Fibroblast of lung (primary cell): ENCODE results near the gene TMC5.

Experiments
- EZH2 ChIP-seq: IDR thresholded peaks from 2 replicates; pipeline ENCODE4 v1.5.1; 2012; ENCODE audit warnings: low read length, control low read depth, mild to moderate bottlenecking; ENCODE audit errors: missing control alignments
- TF ChIP-seq, protein P1 (sequence below), 2 donors: IDR thresholded peaks in 1 of 2; conservative IDR thresholded peaks in 1 of 2; 1 replicate in 1 of 2; 2 replicates in 1 of 2; pipeline ENCODE4 v1.5.1; 2011 to 2012; ENCODE audit warnings: low read length in 2 of 2, control low read depth in 1 of 2, inconsistent platforms in 1 of 2, low read depth in 1 of 2, mild to moderate bottlenecking in 1 of 2

DNA sequence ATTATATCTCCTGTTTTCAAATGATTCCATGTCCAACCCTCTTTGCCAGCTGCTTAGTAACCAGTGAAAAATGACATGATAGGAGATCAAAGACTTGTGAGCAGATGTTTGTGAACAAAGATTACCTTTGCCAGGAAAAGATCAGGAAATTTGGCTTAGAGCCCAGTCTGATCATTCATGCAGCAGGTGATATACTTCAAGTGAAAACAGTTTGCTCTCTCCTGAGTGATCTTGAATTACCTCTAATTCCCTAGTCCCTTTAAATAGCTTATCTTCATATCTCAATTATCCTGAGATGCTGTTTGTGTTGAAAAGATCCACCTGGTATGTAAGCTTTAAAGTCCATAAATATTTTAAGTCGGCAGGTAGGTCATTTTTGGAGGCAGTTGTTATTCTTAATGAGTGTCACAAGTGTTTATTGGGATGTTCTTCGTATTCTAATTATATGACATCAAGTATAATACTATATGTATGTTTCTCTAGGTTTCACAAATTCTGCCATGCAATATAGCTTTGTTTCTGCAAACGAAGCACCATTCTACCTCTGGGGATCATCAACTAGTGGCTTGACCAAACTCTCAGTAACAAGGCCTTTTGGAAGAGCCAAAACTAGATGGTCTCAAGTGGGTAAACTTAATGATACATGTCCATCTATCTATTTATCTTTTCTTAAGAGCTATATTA, 124.6 kb downstream of the TMC5 start:
- TF ChIP-seq, protein P1, sequence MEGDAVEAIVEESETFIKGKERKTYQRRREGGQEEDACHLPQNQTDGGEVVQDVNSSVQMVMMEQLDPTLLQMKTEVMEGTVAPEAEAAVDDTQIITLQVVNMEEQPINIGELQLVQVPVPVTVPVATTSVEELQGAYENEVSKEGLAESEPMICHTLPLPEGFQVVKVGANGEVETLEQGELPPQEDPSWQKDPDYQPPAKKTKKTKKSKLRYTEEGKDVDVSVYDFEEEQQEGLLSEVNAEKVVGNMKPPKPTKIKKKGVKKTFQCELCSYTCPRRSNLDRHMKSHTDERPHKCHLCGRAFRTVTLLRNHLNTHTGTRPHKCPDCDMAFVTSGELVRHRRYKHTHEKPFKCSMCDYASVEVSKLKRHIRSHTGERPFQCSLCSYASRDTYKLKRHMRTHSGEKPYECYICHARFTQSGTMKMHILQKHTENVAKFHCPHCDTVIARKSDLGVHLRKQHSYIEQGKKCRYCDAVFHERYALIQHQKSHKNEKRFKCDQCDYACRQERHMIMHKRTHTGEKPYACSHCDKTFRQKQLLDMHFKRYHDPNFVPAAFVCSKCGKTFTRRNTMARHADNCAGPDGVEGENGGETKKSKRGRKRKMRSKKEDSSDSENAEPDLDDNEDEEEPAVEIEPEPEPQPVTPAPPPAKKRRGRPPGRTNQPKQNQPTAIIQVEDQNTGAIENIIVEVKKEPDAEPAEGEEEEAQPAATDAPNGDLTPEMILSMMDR (conservative IDR thresholded peaks at IDR 0.05 in 1 of 2, IDR thresholded peaks at IDR 0.05 in 1 of 2; ENCODE audit: low read depth in 1 of 2, low read length in 2 of 2) = no peak
- TF ChIP-seq EZH2 = no peak
